ENCODE data around the gene ACOX2. TPM values are rescaled to one million over a fixed set of nuclear protein-coding genes. Genes with fewer than 3 reads are reported as not detected.

Gene ACOX2
- total and polyA plus RNA-seq, 2 of the 13 experiments (the other 11 are each of a cell fraction or from before 2014, with no cell fraction given), result 42.6 to 98.5 TPM

DNA sequence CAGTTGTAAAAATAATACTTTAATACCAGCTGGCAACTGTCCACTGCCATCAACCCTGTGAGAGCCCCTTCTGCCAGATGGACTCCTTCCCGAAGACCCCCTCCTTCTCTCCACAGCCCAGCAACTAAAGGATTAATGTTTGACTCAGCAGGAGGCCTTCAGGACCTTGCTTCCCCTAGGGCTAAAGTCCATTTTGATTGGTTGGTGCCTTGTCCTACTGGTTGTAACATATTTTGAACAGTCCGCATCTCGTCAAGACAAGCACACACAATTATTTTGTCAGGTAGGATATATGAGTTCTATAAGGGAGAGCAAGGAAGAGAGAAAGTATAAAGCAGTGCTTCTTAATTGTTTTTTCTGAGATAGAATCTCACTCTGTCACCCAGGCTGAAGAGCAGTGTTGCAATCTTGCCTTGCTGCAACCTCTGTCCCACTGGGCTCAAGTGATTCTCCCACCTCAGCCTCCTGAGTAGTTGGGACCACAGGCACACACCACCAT is 18.6 kb downstream of the ACOX2 start (continued):
- TF ChIP-seq, protein P1, sequence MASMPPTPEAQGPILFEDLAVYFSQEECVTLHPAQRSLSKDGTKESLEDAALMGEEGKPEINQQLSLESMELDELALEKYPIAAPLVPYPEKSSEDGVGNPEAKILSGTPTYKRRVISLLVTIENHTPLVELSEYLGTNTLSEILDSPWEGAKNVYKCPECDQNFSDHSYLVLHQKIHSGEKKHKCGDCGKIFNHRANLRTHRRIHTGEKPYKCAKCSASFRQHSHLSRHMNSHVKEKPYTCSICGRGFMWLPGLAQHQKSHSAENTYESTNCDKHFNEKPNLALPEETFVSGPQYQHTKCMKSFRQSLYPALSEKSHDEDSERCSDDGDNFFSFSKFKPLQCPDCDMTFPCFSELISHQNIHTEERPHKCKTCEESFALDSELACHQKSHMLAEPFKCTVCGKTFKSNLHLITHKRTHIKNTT (CRISPR knock-in tag; IDR thresholded peaks at IDR 0.05), result no peak
- TF ChIP-seq HNF4G (IDR thresholded peaks at IDR 0.05; ENCODE audit: borderline replicate concordance, low read depth, low read length) (peak; percentile 73), HNF4G (CRISPR knock-in tag; IDR thresholded peaks at IDR 0.05; ENCODE audit: borderline replicate concordance, low read depth) (peak; percentile 76; the same call in 1 of the 2 replicates), LCORL (IDR thresholded peaks at IDR 0.05) (no peak), LCORL (CRISPR knock-in tag; IDR thresholded peaks at IDR 0.05) (peak; percentile 69), XBP1 (CRISPR knock-in tag; IDR thresholded peaks at IDR 0.05) (no peak), CREM (IDR thresholded peaks at IDR 0.05) (peak; percentile 16; the same call in 1 of the 2 replicates), CREM (CRISPR knock-in tag; IDR thresholded peaks at IDR 0.05) (no peak), SRSF9 (IDR thresholded peaks at IDR 0.05; ENCODE audit: borderline replicate concordance, insufficient read depth, low read depth, low read length, poor library complexity, severe bottlenecking) (no peak), ISL2 (CRISPR knock-in tag; IDR thresholded peaks at IDR 0.05) (no peak; the same call in 1 of the 2 replicates), ZNF282 (IDR thresholded peaks at IDR 0.05; ENCODE audit: partially characterized antibody) (no peak), ZNF331 (CRISPR knock-in tag; IDR thresholded peaks at IDR 0.05) (0 out of 2 replicates have a peak, but pooled peaks have one; percentile 9), TMF1 (CRISPR knock-in tag; IDR thresholded peaks at IDR 0.05; ENCODE audit: low read depth) (no peak), MIER2 (CRISPR knock-in tag; IDR thresholded peaks at IDR 0.05) (no peak), MAFF (IDR thresholded peaks at IDR 0.05; ENCODE audit: low read depth, low read length) (peak; percentile 43; the same call in 1 of the 2 replicates), ZNF660 (CRISPR knock-in tag; IDR thresholded peaks at IDR 0.05; ENCODE audit: borderline replicate concordance, low read depth) (no peak), RFXAP (CRISPR knock-in tag; IDR thresholded peaks at IDR 0.05; ENCODE audit: borderline replicate concordance) (no peak; the same call in 1 of the 2 replicates), ZNF556 (CRISPR knock-in tag; IDR thresholded peaks at IDR 0.05; ENCODE audit: borderline replicate concordance) (no peak)
- TF ChIP-seq, protein P2, sequence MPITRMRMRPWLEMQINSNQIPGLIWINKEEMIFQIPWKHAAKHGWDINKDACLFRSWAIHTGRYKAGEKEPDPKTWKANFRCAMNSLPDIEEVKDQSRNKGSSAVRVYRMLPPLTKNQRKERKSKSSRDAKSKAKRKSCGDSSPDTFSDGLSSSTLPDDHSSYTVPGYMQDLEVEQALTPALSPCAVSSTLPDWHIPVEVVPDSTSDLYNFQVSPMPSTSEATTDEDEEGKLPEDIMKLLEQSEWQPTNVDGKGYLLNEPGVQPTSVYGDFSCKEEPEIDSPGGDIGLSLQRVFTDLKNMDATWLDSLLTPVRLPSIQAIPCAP (CRISPR knock-in tag; IDR thresholded peaks at IDR 0.05; ENCODE audit: low read depth), result no peak
- TF ChIP-seq, protein P3, sequence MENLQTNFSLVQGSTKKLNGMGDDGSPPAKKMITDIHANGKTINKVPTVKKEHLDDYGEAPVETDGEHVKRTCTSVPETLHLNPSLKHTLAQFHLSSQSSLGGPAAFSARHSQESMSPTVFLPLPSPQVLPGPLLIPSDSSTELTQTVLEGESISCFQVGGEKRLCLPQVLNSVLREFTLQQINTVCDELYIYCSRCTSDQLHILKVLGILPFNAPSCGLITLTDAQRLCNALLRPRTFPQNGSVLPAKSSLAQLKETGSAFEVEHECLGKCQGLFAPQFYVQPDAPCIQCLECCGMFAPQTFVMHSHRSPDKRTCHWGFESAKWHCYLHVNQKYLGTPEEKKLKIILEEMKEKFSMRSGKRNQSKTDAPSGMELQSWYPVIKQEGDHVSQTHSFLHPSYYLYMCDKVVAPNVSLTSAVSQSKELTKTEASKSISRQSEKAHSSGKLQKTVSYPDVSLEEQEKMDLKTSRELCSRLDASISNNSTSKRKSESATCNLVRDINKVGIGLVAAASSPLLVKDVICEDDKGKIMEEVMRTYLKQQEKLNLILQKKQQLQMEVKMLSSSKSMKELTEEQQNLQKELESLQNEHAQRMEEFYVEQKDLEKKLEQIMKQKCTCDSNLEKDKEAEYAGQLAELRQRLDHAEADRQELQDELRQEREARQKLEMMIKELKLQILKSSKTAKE (CRISPR knock-in tag; IDR thresholded peaks at IDR 0.05; ENCODE audit: borderline replicate concordance), result no peak
- TF ChIP-seq, protein P4, sequence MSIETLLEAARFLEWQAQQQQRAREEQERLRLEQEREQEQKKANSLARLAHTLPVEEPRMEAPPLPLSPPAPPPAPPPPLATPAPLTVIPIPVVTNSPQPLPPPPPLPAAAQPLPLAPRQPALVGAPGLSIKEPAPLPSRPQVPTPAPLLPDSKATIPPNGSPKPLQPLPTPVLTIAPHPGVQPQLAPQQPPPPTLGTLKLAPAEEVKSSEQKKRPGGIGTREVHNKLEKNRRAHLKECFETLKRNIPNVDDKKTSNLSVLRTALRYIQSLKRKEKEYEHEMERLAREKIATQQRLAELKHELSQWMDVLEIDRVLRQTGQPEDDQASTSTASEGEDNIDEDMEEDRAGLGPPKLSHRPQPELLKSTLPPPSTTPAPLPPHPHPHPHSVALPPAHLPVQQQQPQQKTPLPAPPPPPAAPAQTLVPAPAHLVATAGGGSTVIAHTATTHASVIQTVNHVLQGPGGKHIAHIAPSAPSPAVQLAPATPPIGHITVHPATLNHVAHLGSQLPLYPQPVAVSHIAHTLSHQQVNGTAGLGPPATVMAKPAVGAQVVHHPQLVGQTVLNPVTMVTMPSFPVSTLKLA (IDR thresholded peaks at IDR 0.05), result no peak
- TF ChIP-seq, protein P5, sequence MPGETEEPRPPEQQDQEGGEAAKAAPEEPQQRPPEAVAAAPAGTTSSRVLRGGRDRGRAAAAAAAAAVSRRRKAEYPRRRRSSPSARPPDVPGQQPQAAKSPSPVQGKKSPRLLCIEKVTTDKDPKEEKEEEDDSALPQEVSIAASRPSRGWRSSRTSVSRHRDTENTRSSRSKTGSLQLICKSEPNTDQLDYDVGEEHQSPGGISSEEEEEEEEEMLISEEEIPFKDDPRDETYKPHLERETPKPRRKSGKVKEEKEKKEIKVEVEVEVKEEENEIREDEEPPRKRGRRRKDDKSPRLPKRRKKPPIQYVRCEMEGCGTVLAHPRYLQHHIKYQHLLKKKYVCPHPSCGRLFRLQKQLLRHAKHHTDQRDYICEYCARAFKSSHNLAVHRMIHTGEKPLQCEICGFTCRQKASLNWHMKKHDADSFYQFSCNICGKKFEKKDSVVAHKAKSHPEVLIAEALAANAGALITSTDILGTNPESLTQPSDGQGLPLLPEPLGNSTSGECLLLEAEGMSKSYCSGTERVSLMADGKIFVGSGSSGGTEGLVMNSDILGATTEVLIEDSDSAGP (CRISPR knock-in tag; IDR thresholded peaks at IDR 0.05; ENCODE audit: borderline replicate concordance), result no peak
- TF ChIP-seq, protein P6, sequence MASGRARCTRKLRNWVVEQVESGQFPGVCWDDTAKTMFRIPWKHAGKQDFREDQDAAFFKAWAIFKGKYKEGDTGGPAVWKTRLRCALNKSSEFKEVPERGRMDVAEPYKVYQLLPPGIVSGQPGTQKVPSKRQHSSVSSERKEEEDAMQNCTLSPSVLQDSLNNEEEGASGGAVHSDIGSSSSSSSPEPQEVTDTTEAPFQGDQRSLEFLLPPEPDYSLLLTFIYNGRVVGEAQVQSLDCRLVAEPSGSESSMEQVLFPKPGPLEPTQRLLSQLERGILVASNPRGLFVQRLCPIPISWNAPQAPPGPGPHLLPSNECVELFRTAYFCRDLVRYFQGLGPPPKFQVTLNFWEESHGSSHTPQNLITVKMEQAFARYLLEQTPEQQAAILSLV (CRISPR knock-in tag; IDR thresholded peaks at IDR 0.05; ENCODE audit: borderline replicate concordance), result no peak
